ENCODE data around the gene OTOP2.

OTOP2 gene

GRCh38 chr17:74947041-74947754 lies 23.1 kb downstream of the OTOP2 start:
- no peak overlapping the region for H2AFZ ChIP-seq (ENCODE audit: low read depth, low read length, severe bottlenecking)
- H3K9me2 ChIP-seq (replicated peaks; ENCODE audit: insufficient read depth, low read length) = no peaks in the 10 kb centered on the region
- H3K79me2 ChIP-seq (ENCODE audit: insufficient read depth, low read length) = no peaks in the 10 kb centered on the region
- H4K20me1 ChIP-seq (ENCODE audit: low read depth, low read length) = no peaks in the 10 kb centered on the region
- no peaks in the 10 kb centered on the region for H3K36me3 ChIP-seq (ENCODE audit: low read length)
- no peaks in the 10 kb centered on the region for H3K9me3 ChIP-seq (ENCODE audit: insufficient read depth, low read length)
- TF ChIP-seq, protein P1, sequence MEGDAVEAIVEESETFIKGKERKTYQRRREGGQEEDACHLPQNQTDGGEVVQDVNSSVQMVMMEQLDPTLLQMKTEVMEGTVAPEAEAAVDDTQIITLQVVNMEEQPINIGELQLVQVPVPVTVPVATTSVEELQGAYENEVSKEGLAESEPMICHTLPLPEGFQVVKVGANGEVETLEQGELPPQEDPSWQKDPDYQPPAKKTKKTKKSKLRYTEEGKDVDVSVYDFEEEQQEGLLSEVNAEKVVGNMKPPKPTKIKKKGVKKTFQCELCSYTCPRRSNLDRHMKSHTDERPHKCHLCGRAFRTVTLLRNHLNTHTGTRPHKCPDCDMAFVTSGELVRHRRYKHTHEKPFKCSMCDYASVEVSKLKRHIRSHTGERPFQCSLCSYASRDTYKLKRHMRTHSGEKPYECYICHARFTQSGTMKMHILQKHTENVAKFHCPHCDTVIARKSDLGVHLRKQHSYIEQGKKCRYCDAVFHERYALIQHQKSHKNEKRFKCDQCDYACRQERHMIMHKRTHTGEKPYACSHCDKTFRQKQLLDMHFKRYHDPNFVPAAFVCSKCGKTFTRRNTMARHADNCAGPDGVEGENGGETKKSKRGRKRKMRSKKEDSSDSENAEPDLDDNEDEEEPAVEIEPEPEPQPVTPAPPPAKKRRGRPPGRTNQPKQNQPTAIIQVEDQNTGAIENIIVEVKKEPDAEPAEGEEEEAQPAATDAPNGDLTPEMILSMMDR (IDR thresholded peaks at IDR 0.05; ENCODE audit: insufficient read depth, low read length, poor library complexity, severe bottlenecking) = no peak
- TF ChIP-seq EZH2phosphoT487 (conservative IDR thresholded peaks at IDR 0.05; ENCODE audit: low read length) = no peak
- no peaks in the 10 kb centered on the region for H3F3A ChIP-seq (ENCODE audit: insufficient read depth)
- H3K9ac ChIP-seq (ENCODE audit: low read length) = no peak overlapping the region
- H3K4me2 ChIP-seq (ENCODE audit: low read depth, low read length, poor library complexity, severe bottlenecking) = no peak overlapping the region
- no peaks in the 10 kb centered on the region for H3K27me3 ChIP-seq (ENCODE audit: low read length)
- H3K4me3 ChIP-seq (ENCODE audit: insufficient read depth, low read length, poor library complexity, severe bottlenecking) = no peak overlapping the region
- no peak overlapping the region for H3K27ac ChIP-seq (ENCODE audit: low read depth, low read length)

GRCh38 chr17:74949455-74950115 lies 25.5 kb downstream of the OTOP2 start:
- H3K36me3 ChIP-seq (ENCODE audit: low read length) = no peaks in the 10 kb centered on the region
- H3K4me2 ChIP-seq (ENCODE audit: low read depth, low read length, poor library complexity, severe bottlenecking) = no peak overlapping the region
- no peaks in the 10 kb centered on the region for H4K20me1 ChIP-seq (ENCODE audit: low read depth, low read length)
- TF ChIP-seq, protein P1 (IDR thresholded peaks at IDR 0.05; ENCODE audit: insufficient read depth, low read length, poor library complexity, severe bottlenecking) = no peak
- TF ChIP-seq EZH2phosphoT487 (conservative IDR thresholded peaks at IDR 0.05; ENCODE audit: low read length) = no peak
- no peaks in the 10 kb centered on the region for H3K9me3 ChIP-seq (ENCODE audit: insufficient read depth, low read length)
- H3F3A ChIP-seq (ENCODE audit: insufficient read depth) = no peaks in the 10 kb centered on the region
- no peaks in the 10 kb centered on the region for H3K79me2 ChIP-seq (ENCODE audit: insufficient read depth, low read length)
- H3K27ac ChIP-seq (ENCODE audit: low read depth, low read length) = no peak overlapping the region
- no peaks in the 10 kb centered on the region for H3K27me3 ChIP-seq (ENCODE audit: low read length)
- H3K4me3 ChIP-seq (ENCODE audit: insufficient read depth, low read length, poor library complexity, severe bottlenecking) = no peak overlapping the region
- no peaks in the 10 kb centered on the region for H3K9me2 ChIP-seq (replicated peaks; ENCODE audit: insufficient read depth, low read length)
- H2AFZ ChIP-seq (ENCODE audit: low read depth, low read length, severe bottlenecking) = no peak overlapping the region
- H3K9ac ChIP-seq (ENCODE audit: low read length) = no peak overlapping the region

GRCh38 chr17:74950207-74950606 lies 26.1 kb downstream of the OTOP2 start:
- H3F3A ChIP-seq (ENCODE audit: insufficient read depth) = no peaks in the 10 kb centered on the region
- no peaks in the 10 kb centered on the region for H3K27me3 ChIP-seq (ENCODE audit: low read length)
- H3K27ac ChIP-seq (ENCODE audit: low read depth, low read length) = no peak overlapping the region
- no peak overlapping the region for H2AFZ ChIP-seq (ENCODE audit: low read depth, low read length, severe bottlenecking)
- no peaks in the 10 kb centered on the region for H3K9me2 ChIP-seq (replicated peaks; ENCODE audit: insufficient read depth, low read length)
- H3K9me3 ChIP-seq (ENCODE audit: insufficient read depth, low read length) = no peaks in the 10 kb centered on the region
- H3K79me2 ChIP-seq (ENCODE audit: insufficient read depth, low read length) = no peaks in the 10 kb centered on the region
- no peaks in the 10 kb centered on the region for H3K36me3 ChIP-seq (ENCODE audit: low read length)
- H4K20me1 ChIP-seq (ENCODE audit: low read depth, low read length) = no peaks in the 10 kb centered on the region
- no peak overlapping the region for H3K4me3 ChIP-seq (ENCODE audit: insufficient read depth, low read length, poor library complexity, severe bottlenecking)
- no peak overlapping the region for H3K4me2 ChIP-seq (ENCODE audit: low read depth, low read length, poor library complexity, severe bottlenecking)
- H3K9ac ChIP-seq (ENCODE audit: low read length) = no peak overlapping the region
- no peak for TF ChIP-seq EZH2phosphoT487 (conservative IDR thresholded peaks at IDR 0.05; ENCODE audit: low read length)
- TF ChIP-seq, protein P1 (IDR thresholded peaks at IDR 0.05; ENCODE audit: insufficient read depth, low read length, poor library complexity, severe bottlenecking) = no peak

Data from SU-DHL-6 (cell line).